ENCODE measurements around the gene LYST.

DNA sequence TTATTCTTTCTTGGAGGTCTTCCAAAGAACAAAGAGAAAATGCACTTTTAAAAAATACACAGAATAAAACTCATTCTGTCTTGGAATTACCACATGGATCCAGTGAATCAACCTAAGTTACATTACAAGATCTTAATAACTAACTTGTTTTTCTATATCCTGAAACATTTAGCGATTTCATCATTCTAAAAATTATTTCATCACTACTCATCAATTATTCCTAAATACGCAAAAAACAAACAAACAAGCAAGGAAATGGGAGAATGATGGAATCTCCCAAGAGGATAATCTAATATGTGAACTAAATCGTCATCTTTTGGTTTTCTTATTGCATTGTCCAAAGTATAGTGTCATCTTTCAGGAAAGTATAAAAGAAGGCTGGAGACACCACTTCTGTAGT is 178.6 kb downstream of the LYST start:
- TF ChIP-seq, protein P1, sequence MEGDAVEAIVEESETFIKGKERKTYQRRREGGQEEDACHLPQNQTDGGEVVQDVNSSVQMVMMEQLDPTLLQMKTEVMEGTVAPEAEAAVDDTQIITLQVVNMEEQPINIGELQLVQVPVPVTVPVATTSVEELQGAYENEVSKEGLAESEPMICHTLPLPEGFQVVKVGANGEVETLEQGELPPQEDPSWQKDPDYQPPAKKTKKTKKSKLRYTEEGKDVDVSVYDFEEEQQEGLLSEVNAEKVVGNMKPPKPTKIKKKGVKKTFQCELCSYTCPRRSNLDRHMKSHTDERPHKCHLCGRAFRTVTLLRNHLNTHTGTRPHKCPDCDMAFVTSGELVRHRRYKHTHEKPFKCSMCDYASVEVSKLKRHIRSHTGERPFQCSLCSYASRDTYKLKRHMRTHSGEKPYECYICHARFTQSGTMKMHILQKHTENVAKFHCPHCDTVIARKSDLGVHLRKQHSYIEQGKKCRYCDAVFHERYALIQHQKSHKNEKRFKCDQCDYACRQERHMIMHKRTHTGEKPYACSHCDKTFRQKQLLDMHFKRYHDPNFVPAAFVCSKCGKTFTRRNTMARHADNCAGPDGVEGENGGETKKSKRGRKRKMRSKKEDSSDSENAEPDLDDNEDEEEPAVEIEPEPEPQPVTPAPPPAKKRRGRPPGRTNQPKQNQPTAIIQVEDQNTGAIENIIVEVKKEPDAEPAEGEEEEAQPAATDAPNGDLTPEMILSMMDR (IDR thresholded peaks at IDR 0.05; ENCODE audit: low read length): no peak
- TF ChIP-seq EZH2 (optimal IDR thresholded peaks at IDR 0.05; ENCODE audit: low read depth, low read length): no peak

Data from MM.1S (cell line).